ENCODE measurements around the gene OFD1.

OFD1 gene

DNA sequence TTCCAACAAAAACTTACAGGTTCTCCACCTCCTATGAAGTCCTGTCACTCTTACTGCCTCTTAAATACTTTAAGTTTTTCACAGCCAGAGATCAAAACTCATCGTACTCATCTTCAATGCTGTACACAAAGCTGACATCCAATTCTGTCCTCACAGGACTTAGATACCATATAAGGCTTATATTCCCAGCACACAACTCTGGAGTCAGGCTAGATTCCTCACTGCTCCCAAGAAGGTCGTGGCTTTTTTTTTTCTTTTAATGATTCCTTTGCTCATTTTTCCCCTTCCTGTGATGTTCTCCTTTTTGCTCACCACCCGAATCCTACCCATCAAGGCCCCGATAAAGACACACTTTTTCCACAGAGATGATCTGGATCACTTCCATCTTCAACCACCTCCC is 1.0 kb upstream of the OFD1 start:
- TF ChIP-seq CTCF (IDR thresholded peaks at IDR 0.05; ENCODE audit: low read depth, low read length, missing control alignments): no peak
- no peak for DNase-seq (ENCODE audit: low read depth)
- H3K4me3 ChIP-seq (ENCODE audit: low read depth, low read length): peak overlapping the region; percentile 84

- no peak for DNase-seq (ENCODE audit: low read depth)
- no peak overlapping the region for H3K4me3 ChIP-seq (ENCODE audit: low read depth, low read length)
- TF ChIP-seq CTCF (IDR thresholded peaks at IDR 0.05; ENCODE audit: low read depth, low read length, missing control alignments): no peak
These were observed 7.1 kb downstream of the OFD1 start for GRCh38 chrX:13741695-13742094.

- H3K4me3 ChIP-seq (ENCODE audit: low read depth, low read length): no peak overlapping the region
- DNase-seq (ENCODE audit: low read depth): peak; percentile 70
- no peak for TF ChIP-seq CTCF (IDR thresholded peaks at IDR 0.05; ENCODE audit: low read depth, low read length, missing control alignments)
These were observed 8.0 kb downstream of the OFD1 start for GRCh38 chrX:13742397-13743176.

- DNase-seq (ENCODE audit: low read depth): no peak
These were observed 13.3 kb downstream of the OFD1 start for GRCh38 chrX:13747836-13748235.

DNA sequence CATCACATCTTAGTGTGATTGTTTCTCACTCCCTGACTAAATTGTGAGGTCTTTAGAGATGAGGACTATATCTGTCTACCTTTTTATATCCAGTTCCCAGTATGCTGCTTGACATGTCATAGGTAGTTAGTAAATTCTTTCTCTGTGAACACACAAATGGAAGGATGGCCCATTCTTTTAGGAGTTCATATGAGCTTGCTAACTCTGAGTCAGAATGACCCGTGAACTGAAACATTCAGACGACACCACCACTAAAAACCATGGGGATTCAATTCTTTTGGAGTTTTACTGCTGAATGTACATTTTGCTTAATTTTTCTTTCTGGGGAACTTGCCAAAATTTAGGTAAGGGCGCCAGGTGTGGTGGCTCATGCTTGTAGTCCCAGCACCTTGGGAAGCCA is 13.9 kb downstream of the OFD1 start:
- DNase-seq (ENCODE audit: low read depth): no peak
- H3K4me3 ChIP-seq (ENCODE audit: low read depth, low read length): no peak overlapping the region
- TF ChIP-seq CTCF (IDR thresholded peaks at IDR 0.05; ENCODE audit: low read depth, low read length, missing control alignments): no peak

More at GRCh38 chrX:13747836-13748235, 13.3 kb downstream of the OFD1 start:
- peak; percentile 38 for TF ChIP-seq CTCF (IDR thresholded peaks at IDR 0.05; ENCODE audit: low read depth, low read length, missing control alignments)
- H3K4me3 ChIP-seq (ENCODE audit: low read depth, low read length): no peak overlapping the region

DNA sequence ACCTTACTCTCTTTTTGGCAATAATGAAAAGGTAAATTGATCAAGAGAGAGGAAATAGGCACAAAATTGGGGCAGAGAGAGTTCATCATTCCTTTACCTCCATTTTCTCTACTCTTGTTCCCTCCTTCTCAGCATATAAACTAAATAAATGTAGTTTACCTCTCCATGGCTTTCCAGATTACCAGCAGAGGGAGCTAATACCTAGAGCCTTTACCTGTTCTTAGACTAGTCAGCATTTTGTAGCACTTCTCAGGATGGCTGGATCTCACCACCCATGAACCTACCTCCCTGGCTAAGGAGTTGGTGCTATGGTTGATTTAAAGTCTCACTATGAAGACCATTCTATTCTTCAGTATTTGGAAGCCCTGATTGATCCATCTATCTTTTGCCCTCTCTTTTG is 15.7 kb downstream of the OFD1 start:
- no peak overlapping the region for H3K4me3 ChIP-seq (ENCODE audit: low read depth, low read length)
- TF ChIP-seq CTCF (IDR thresholded peaks at IDR 0.05; ENCODE audit: low read depth, low read length, missing control alignments): peak; percentile 44
- DNase-seq (ENCODE audit: low read depth): no peak

GRCh38 chrX:13750812-13751211 is 16.3 kb downstream of the OFD1 start:
- no peak for DNase-seq (ENCODE audit: low read depth)
- H3K4me3 ChIP-seq (ENCODE audit: low read depth, low read length): no peak overlapping the region
- TF ChIP-seq CTCF (IDR thresholded peaks at IDR 0.05; ENCODE audit: low read depth, low read length, missing control alignments): no peak

Measured in GM12864 (cell line).